ENCODE data around the gene NDUFV3. TPM values are rescaled to one million over a fixed set of nuclear protein-coding genes. Genes with fewer than 3 reads are reported as not detected.

The NDUFV3 gene
- polyA plus RNA-seq, 1 of the 3 experiments (the other 2 are of a cell fraction), result 32.9 TPM

GRCh38 chr21:42858185-42858847 lies 34.8 kb upstream of the NDUFV3 start:
- no peak overlapping the region for H3K9ac ChIP-seq
- no peak for DNase-seq
- TF ChIP-seq, protein P1, sequence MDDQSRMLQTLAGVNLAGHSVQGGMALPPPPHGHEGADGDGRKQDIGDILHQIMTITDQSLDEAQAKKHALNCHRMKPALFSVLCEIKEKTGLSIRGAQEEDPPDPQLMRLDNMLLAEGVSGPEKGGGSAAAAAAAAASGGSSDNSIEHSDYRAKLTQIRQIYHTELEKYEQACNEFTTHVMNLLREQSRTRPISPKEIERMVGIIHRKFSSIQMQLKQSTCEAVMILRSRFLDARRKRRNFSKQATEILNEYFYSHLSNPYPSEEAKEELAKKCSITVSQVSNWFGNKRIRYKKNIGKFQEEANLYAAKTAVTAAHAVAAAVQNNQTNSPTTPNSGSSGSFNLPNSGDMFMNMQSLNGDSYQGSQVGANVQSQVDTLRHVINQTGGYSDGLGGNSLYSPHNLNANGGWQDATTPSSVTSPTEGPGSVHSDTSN (IDR thresholded peaks at IDR 0.05), result no peak
- no peak for TF ChIP-seq RCOR1 (IDR thresholded peaks at IDR 0.05; ENCODE audit: low read length)
- no peak for TF ChIP-seq FOXM1 (IDR thresholded peaks at IDR 0.05; ENCODE audit: low read depth)
- TF ChIP-seq TCF12 (IDR thresholded peaks at IDR 0.05), result no peak
- TF ChIP-seq YY1 (IDR thresholded peaks at IDR 0.05; ENCODE audit: low read depth), result no peak
- H3K9me3 ChIP-seq, result no peaks in the 10 kb centered on the region
- peaks cover 12% of the 10 kb centered on the region; the same call in 1 of the 2 replicates for H3K79me2 ChIP-seq (ENCODE audit: insufficient read depth)
- peaks cover 6% of the 10 kb centered on the region; the same call in 1 of the 2 replicates for H4K20me1 ChIP-seq (ENCODE audit: insufficient read depth)
- no peak overlapping the region for H3K4me3 ChIP-seq (ENCODE audit: low read depth in 2 of 2, low read length in 1 of 2)
- POLR2A ChIA-PET, result no interaction called here
- CTCF ChIA-PET, result no interaction called here
- H3K4me1 ChIP-seq (ENCODE audit: control insufficient read depth in 1 of 2, insufficient read depth in 2 of 2, low read depth in 1 of 2, low read length in 1 of 2), result no peaks in the 10 kb centered on the region
- no peaks in the 10 kb centered on the region for H3K27me3 ChIP-seq (ENCODE audit: insufficient read depth)
- H3K4me2 ChIP-seq, result no peak overlapping the region
- peaks cover 12 to 91% of the 10 kb centered on the region in 2 experiments for H3K36me3 ChIP-seq (replicated peaks in 1 of 2; ENCODE audit: control insufficient read depth in 1 of 2, insufficient read depth in 2 of 2, low read length in 1 of 2)
- H3K9me2 ChIP-seq, result no peaks in the 10 kb centered on the region
- H3K27ac ChIP-seq (ENCODE audit: low read depth in 2 of 2, low read length in 1 of 2), result no peak overlapping the region
- H3F3A ChIP-seq (replicated peaks; ENCODE audit: insufficient read depth), result no peaks in the 10 kb centered on the region
- 94% methylated on average over 18 of the region's 19 CpGs for WGBS (ENCODE audit: low lambda C conversion rate)
- H2AFZ ChIP-seq (ENCODE audit: low read depth), result no peak overlapping the region

DNA sequence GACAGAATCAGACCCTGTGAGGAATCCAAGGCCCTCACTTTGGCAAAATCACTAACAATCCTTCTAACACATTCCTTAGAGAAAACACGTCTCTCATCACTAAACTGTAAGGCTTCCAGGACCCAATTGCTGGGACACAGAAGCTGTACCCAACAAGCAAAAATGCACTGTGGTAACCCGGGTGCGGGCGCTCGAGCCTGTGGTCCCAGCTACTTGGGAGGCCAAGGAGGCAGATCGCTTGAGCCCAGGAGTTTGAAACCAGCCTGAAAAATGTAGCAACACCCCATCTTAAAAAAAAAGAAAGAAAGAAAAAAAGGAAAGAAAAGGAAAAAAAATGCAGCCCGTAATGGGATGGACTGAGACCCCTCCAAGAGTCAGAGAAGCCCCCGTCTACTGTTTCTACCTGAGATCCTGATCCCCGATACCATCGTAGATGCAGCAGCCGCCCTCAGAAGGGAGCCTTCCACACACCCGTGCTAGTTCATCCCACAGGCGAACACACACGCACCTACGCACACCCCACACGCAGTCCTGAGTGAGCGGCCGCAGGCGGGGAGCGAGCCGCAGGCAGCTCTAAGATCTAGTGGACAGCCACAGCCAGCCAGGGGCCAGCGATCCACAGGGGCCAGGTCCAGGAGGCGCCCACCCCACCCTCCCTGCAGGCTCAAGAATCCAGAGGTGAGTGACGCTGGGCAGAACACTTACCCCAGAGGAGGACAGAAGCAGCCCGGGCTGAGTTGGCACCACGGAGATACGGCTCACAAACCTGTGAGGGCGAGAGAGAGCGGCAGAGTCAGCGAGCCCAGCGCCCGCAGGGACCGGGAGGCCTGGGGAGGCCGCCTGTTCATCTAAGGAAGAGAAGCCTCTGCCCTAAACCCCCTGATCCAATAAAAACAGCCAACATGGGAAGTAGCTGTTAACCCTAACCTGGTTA lies 33.9 kb upstream of the NDUFV3 start:
- H3K36me3 ChIP-seq (replicated peaks in 1 of 2; ENCODE audit: control insufficient read depth in 1 of 2, insufficient read depth in 2 of 2, low read length in 1 of 2), result peaks cover 12 to 87% of the 10 kb centered on the region in 2 experiments
- H3K4me3 ChIP-seq (ENCODE audit: low read depth in 2 of 2, low read length in 1 of 2), result no peak overlapping the region
- DNase-seq, result no peak
- no peak overlapping the region for H3K4me2 ChIP-seq
- 96% methylated on average over 34 of the region's 34 CpGs for WGBS (ENCODE audit: low lambda C conversion rate)
- peaks cover 6% of the 10 kb centered on the region; the same call in 1 of the 2 replicates for H4K20me1 ChIP-seq (ENCODE audit: insufficient read depth)
- H3K9me3 ChIP-seq, result no peaks in the 10 kb centered on the region
- peaks cover 0 to 1% of the 10 kb centered on the region in 2 experiments; a peak in 1 of 4 replicates for H3K4me1 ChIP-seq (ENCODE audit: control insufficient read depth in 1 of 2, insufficient read depth in 2 of 2, low read depth in 1 of 2, low read length in 1 of 2)
- TF ChIP-seq, protein P2, sequence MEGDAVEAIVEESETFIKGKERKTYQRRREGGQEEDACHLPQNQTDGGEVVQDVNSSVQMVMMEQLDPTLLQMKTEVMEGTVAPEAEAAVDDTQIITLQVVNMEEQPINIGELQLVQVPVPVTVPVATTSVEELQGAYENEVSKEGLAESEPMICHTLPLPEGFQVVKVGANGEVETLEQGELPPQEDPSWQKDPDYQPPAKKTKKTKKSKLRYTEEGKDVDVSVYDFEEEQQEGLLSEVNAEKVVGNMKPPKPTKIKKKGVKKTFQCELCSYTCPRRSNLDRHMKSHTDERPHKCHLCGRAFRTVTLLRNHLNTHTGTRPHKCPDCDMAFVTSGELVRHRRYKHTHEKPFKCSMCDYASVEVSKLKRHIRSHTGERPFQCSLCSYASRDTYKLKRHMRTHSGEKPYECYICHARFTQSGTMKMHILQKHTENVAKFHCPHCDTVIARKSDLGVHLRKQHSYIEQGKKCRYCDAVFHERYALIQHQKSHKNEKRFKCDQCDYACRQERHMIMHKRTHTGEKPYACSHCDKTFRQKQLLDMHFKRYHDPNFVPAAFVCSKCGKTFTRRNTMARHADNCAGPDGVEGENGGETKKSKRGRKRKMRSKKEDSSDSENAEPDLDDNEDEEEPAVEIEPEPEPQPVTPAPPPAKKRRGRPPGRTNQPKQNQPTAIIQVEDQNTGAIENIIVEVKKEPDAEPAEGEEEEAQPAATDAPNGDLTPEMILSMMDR (IDR thresholded peaks at IDR 0.05), result no peak
- TF ChIP-seq MAX (IDR thresholded peaks at IDR 0.05; ENCODE audit: low read depth), result no peak
- no peak for TF ChIP-seq MEF2A (IDR thresholded peaks at IDR 0.05; ENCODE audit: borderline replicate concordance, low read depth)
- TF ChIP-seq, protein P3, sequence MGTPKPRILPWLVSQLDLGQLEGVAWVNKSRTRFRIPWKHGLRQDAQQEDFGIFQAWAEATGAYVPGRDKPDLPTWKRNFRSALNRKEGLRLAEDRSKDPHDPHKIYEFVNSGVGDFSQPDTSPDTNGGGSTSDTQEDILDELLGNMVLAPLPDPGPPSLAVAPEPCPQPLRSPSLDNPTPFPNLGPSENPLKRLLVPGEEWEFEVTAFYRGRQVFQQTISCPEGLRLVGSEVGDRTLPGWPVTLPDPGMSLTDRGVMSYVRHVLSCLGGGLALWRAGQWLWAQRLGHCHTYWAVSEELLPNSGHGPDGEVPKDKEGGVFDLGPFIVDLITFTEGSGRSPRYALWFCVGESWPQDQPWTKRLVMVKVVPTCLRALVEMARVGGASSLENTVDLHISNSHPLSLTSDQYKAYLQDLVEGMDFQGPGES (IDR thresholded peaks at IDR 0.05; ENCODE audit: low read depth, low read length), result no peak
- TF ChIP-seq, protein P1 (IDR thresholded peaks at IDR 0.05), result no peak
- H3K9ac ChIP-seq, result no peak overlapping the region
- CTCF ChIA-PET, result no interaction called here
- H3K27me3 ChIP-seq (ENCODE audit: insufficient read depth), result no peaks in the 10 kb centered on the region
- peaks cover 16% of the 10 kb centered on the region; the same call in 1 of the 2 replicates for H3K79me2 ChIP-seq (ENCODE audit: insufficient read depth)
- no peak overlapping the region for H2AFZ ChIP-seq (ENCODE audit: low read depth)
- no peaks in the 10 kb centered on the region for H3F3A ChIP-seq (replicated peaks; ENCODE audit: insufficient read depth)
- H3K9me2 ChIP-seq, result no peaks in the 10 kb centered on the region
- H3K27ac ChIP-seq (ENCODE audit: low read depth in 2 of 2, low read length in 1 of 2), result no peak overlapping the region
- POLR2A ChIA-PET, result no interaction called here

Data from SK-N-SH (cell line).